Panc1 (cell line): Measurements from ENCODE around the gene THAP3.

ENCODE experiments used
- TCF7L2 ChIP-seq: IDR thresholded peaks from 2 replicates; pipeline ENCODE4 v1.6.1; 2011; ENCODE audit warnings: mild to moderate bottlenecking, low read depth, low read length, inconsistent platforms
- TF ChIP-seq, protein P1 (sequence below): fragments of 450-650 bp; IDR thresholded peaks from 2 replicates; pipeline ENCODE4 v1.5.1; 2017; ENCODE audit warnings: mild to moderate bottlenecking
- TF ChIP-seq, protein P2 (sequence below), 2 experiments: IDR thresholded peaks; 2 replicates each; pipeline ENCODE4 v1.6.1; 2011 to 2012; ENCODE audit warnings: low read depth in 2 of 2, control low read depth in 1 of 2, low read length in 1 of 2, mild to moderate bottlenecking in 1 of 2, moderate library complexity in 1 of 2; ENCODE audit not compliant: insufficient read depth in 1 of 2

DNA sequence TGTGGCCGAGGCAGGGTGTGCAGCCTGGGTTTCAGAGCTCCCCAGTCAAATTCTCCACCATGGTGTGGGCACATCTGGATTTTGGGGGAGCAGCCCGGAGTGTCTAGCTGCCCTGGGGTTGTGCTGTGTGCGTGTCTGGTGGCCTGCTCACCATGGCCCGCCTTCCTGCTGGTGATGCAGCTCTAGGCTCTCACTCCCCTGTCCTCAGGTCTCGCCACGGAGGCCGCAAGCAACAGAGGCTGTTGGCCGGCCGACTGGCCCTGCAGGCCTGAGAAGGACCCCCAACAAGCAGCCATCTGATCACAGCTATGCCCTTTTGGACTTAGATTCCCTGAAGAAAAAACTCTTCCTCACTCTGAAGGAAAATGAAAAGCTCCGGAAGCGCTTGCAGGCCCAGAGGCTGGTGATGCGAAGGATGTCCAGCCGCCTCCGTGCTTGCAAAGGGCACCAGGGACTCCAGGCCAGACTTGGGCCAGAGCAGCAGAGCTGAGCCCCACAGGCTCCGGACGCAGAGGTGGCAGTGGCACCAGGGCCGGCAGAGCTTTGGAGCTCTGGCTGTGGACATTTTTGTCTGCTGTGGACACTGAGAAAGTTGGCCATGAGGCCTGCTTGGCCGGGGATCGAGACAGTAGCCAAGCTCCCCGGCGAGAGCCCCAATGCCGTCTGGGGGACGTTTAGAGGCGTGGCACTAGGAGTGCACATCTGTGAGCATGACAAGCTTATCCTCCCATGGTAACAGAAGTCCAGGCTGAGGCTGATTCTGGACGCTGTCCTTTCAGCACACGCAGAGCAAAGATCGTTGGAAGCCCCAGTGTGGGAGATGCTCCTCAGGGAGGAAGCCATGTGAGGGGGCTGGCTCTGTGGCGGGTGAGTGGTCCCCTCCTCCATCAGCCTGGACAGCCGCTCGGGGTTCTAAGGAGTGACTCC, 8.2 kb downstream of the THAP3 start:
- TF ChIP-seq, protein P1, sequence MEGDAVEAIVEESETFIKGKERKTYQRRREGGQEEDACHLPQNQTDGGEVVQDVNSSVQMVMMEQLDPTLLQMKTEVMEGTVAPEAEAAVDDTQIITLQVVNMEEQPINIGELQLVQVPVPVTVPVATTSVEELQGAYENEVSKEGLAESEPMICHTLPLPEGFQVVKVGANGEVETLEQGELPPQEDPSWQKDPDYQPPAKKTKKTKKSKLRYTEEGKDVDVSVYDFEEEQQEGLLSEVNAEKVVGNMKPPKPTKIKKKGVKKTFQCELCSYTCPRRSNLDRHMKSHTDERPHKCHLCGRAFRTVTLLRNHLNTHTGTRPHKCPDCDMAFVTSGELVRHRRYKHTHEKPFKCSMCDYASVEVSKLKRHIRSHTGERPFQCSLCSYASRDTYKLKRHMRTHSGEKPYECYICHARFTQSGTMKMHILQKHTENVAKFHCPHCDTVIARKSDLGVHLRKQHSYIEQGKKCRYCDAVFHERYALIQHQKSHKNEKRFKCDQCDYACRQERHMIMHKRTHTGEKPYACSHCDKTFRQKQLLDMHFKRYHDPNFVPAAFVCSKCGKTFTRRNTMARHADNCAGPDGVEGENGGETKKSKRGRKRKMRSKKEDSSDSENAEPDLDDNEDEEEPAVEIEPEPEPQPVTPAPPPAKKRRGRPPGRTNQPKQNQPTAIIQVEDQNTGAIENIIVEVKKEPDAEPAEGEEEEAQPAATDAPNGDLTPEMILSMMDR, result no peak
- no peak for TF ChIP-seq TCF7L2
- TF ChIP-seq, protein P2, sequence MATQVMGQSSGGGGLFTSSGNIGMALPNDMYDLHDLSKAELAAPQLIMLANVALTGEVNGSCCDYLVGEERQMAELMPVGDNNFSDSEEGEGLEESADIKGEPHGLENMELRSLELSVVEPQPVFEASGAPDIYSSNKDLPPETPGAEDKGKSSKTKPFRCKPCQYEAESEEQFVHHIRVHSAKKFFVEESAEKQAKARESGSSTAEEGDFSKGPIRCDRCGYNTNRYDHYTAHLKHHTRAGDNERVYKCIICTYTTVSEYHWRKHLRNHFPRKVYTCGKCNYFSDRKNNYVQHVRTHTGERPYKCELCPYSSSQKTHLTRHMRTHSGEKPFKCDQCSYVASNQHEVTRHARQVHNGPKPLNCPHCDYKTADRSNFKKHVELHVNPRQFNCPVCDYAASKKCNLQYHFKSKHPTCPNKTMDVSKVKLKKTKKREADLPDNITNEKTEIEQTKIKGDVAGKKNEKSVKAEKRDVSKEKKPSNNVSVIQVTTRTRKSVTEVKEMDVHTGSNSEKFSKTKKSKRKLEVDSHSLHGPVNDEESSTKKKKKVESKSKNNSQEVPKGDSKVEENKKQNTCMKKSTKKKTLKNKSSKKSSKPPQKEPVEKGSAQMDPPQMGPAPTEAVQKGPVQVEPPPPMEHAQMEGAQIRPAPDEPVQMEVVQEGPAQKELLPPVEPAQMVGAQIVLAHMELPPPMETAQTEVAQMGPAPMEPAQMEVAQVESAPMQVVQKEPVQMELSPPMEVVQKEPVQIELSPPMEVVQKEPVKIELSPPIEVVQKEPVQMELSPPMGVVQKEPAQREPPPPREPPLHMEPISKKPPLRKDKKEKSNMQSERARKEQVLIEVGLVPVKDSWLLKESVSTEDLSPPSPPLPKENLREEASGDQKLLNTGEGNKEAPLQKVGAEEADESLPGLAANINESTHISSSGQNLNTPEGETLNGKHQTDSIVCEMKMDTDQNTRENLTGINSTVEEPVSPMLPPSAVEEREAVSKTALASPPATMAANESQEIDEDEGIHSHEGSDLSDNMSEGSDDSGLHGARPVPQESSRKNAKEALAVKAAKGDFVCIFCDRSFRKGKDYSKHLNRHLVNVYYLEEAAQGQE (IDR thresholded peaks at IDR 0.05; ENCODE audit: insufficient read depth in 1 of 2, low read depth in 2 of 2, low read length in 1 of 2), result no peak
